Fibroblast of lung (primary cell): ENCODE measurements around the gene IGSF9.

Source experiments
- CTCF ChIP-seq, 2 donors: IDR thresholded peaks in 1 of 2; conservative IDR thresholded peaks in 1 of 2; 1 replicate in 1 of 2; 2 replicates in 1 of 2; pipeline ENCODE4 v1.5.1; 2011 to 2012; ENCODE audit warnings: low read length in 2 of 2, control low read depth in 1 of 2, inconsistent platforms in 1 of 2, low read depth in 1 of 2, mild to moderate bottlenecking in 1 of 2
- EZH2 ChIP-seq: IDR thresholded peaks from 2 replicates; pipeline ENCODE4 v1.5.1; 2012; ENCODE audit warnings: low read length, control low read depth, mild to moderate bottlenecking; ENCODE audit errors: missing control alignments

GRCh38 chr1:159927211-159927848, 18.1 kb downstream of the IGSF9 start:
- TF ChIP-seq CTCF (conservative IDR thresholded peaks at IDR 0.05 in 1 of 2, IDR thresholded peaks at IDR 0.05 in 1 of 2; ENCODE audit: low read depth in 1 of 2, low read length in 2 of 2) = no peak
- no peak for TF ChIP-seq EZH2
